Anterior cingulate cortex (tissue), 58 donors: ENCODE results near the gene ARVCF.

ENCODE experiments used
- DNase-seq, 58 donors: peaks; one replicate each; lab custom pipeline; 2025; lab: John Stamatoyannopoulos, UW

Gene ARVCF

DNA sequence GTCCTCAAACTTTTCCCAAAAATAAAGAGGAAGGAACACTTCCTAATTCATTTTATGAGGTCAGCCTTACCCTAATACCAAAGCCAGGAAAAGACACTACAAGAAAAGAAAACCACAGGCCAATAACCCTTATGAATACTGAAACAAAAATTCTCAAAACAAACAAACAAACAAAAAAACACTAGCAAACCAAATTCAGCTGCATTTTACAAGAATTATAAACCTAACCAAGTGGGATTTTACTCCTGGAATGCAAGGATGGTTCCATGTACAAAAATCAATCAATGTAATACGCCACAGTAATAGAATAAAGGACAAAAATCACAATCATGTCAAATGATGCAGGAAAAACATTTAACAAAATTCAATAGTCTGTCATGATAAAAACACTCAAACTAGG lies 13.3 kb downstream of the ARVCF start:
- DNase-seq = no peak

DNA sequence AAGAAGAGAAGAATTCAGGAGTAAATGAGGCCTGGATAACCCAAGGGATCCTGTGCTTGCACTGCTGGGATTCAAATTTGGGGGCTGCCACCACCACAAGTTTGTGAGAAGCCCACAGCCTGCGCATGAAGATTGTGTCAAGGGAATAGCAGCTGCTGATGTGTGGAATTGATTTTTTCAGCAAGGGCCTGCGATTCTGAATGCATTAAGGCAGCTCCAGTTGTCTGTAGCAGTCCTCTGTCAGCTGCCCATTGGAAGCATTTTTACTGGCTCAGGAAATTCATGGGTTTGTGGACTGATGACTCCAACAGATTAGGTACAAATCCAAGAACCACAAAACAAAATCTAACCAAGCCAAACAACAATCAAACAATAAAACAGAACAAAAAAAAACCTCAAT lies 14.0 kb downstream of the ARVCF start:
- DNase-seq = no peak

- no peak for DNase-seq
Observed at GRCh38 chr22:20002128-20002527, 14.5 kb downstream of the ARVCF start.

DNA sequence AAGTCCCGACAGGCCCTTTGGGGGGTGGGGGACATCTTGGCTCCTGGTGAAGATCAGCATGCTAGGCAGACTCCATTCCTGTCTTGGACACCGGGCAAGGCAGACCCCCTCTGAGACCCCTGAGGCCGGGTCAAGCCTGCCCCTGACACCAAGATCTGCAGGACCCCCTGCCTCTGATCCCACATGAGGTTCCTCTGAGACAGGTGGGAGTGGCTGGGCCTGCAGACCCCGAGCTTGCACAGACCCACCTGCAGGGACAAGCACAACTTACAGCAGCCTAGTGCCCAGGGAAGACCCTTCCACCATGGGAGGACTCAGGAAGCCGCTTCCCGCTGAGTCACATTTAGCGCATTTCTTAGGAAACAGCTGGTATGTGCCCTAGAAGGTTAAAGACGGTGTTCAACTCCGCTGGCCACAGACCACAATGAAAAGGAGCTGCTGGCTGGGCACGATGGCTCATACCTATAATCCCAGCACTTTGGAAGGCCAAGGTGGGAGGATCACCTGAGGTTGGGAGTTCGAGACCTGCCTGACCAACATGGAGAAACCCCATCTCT lies 15.5 kb downstream of the ARVCF start:
- no peak for DNase-seq

- DNase-seq = peak in 42 of 58 donors; percentile 15 to 76 (median 42)
Observed at GRCh38 chr22:20000246-20001081, 16.2 kb downstream of the ARVCF start.

DNA sequence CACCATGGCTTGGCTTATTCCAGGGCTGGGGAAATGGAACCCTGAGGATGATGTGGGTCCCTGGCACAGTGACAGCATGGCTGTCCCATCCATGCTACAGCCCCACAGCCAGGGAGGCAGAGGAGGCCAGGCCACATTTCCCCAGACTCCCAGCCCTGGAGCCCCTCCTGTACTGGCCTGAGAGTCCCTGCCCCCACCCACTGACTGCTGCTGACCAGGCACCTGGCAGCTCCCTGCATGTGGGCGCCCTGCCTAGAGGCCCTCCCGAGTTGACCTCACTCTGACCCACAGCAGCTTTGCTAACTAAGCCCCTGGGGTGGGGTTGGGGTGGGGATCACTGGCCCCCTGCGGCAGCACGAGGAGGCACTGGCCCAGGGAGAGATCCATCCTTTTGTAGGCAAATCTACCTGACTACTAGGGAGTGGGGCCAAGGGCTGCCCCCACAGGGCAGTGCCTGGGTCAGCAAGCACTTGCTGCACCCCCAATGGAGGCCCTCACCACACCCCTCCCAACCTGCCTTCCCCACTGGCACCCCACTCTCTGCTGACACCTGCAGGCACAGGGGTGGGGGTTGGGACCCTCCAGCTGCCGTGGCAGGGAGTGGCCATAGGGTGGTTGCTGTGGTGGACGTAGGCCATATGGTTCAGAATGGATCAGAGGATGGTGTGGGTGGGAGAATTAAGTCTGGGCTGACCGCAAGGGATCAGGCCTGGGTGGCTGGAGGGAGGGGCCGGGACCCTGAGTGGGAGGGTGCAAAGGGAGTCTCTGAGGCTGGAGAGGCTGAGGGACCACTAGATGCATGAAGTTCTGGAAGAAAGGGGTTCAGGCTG lies 17.4 kb downstream of the ARVCF start:
- no peak for DNase-seq

- DNase-seq = peak in 1 of 58 donors; percentile 16
Observed at GRCh38 chr22:19998232-19998951, 18.2 kb downstream of the ARVCF start.

DNA sequence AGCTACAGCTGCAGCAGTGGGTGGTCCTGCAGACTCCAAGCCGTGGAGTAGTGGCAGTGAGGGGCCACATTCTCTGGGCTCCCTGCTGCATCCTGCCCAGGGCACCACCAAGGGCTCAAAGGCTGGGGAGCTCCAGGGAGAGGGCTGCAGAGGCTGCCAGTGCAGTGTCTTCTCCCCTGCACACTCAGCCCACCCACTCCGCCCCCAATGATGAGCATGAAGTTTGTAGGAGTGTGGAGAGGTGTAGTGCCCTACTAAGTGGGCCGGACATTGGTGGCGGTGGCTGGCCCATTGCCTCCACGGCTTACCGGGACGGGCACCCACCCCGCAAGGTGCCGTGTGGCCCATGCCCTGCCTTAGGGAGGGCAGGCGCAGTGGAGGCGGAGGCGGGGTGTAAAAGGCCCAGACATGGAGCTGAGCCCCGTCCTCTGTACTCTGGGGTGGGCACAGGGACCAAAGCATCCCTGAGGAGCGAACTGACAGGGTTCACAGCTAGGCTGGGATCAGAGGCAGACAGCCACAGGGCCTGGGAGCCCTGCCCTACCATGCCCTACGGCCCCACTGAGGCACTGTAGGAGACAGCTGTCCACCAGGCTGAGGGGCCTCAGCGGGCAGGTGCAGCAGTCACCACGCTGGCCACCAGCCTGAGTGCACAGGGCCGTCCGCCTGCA lies 18.9 kb downstream of the ARVCF start:
- no peak for DNase-seq

- no peak for DNase-seq
Observed at GRCh38 chr22:19996694-19997384, 19.8 kb downstream of the ARVCF start.

- no peak for DNase-seq
Observed at GRCh38 chr22:19995611-19996339, 20.8 kb downstream of the ARVCF start.

GRCh38 chr22:19994851-19995610 lies 21.6 kb downstream of the ARVCF start:
- no peak for DNase-seq

GRCh38 chr22:19993926-19994325 lies 22.7 kb downstream of the ARVCF start:
- no peak for DNase-seq

DNA sequence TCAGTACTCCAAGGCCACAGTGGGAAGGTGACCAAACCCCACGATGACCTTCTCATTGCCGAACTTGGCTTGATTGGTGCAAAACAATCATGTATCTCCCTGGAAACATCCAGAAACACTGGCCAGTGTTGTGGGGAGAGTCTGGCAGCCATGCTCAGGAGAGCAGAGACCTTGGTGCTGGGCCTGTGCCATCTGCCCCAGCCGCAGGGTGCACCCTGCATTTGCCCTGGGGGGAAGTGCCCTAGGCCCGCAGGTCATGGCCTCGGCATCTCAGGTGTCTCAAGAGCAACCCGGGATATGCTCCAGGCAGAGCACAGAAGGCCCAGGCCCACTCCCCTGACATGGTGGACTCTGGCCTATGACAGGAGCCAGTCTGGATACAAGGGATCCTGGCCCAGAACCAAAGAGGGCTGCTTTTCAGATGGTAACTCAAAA lies 23.7 kb downstream of the ARVCF start:
- DNase-seq = no peak

GRCh38 chr22:19992481-19992911 lies 24.1 kb downstream of the ARVCF start:
- DNase-seq = no peak

DNA sequence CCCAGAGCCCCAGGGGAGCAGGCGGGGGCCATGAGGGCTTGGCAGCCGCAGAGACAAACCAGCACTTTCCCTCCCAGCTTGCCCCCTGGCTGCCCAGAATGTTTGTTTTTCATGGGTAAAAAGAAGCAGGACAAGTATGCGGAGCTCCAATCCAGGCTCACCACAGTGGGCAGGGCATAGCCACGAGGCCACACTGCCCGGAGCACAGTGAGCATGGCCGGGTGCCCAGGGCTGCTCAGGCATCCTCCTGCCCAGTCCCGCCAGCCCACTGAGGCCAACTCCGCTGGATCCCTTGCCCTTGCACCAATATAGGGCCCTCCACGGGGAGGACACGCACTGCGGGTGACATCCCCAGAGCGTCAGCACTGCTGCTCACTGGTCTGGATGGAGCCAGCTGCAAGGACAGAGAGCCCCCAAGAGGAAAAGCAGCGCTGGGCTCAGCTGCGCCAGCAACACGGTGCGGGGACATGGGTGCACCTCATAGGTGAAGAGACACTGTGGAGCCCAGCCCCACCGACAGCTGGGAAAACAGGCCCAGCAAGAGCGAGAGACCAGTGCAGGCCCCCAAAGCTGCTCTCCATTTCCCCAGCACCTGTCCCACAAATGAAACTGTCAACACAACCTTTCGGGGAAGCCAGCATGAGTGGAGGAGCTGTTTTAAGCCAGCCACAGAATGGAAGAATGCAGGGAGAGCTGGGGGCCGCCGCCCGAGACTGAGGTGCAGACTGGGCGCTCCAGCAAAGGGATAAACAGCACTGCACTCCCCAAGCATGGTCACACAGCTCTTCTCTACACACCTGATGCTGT lies 24.8 kb downstream of the ARVCF start:
- peak in 33 of 58 donors; percentile 16 to 73 (median 49) for DNase-seq

DNA sequence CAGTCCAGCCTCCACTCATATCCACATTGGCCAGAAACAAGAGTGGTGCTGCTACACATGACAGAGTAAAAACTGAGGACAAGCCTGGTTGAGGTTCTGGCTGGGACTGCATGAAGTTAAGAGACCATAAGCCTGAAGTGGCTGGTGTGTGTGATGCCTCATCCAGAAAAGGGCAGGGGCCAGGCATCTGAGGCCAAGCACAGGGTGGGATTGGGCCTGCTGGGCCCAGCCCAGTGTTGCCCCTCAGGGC lies 25.3 kb downstream of the ARVCF start:
- no peak for DNase-seq
